Measurements from ENCODE around the gene CAMK1.

The CAMK1 gene

DNA sequence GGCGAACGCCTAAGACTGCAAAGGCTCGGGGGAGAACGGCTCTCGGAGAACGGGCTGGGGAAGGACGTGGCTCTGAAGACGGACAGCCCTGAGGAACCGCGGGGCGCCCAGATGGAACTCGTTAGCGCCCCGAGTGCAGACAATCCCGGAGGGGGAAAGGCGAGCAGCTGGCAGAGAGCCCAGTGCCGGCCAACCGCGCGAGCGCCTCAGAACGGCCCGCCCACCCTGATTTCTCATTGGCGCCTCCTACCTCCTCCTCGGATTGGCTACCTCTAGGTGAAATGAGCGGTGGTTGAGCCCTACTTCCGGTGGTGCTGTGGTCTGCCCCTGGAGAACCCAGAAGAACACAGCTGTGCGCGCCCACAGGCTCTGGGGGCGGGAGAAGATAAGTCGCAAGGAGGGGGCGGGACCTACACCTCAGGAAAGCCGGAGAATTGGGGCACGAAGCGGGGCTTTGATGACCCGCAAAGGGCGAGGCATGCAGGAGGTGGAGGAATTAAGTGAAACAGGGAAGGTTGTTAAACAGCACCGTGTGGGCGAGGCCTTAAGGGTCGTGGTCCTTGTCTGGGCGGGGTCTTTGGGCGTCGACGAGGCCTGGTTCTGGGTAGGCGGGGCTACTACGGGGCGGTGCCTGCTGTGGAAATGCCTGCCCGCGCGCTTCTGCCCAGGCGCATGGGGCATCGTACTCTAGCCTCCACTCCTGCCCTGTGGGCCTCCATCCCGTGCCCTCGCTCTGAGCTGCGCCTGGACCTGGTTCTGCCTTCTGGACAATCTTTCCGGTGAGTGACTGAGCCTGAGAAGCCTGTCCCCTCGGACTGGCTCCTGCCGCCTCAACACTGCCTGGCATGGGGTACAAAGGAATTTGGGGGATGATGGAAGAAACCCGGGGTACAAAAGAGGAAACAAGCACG is 19.8 kb downstream of the CAMK1 start, which contains the start of gene OGG1:
Gene OGG1 (plus strand): TSS at position 308 of the 911 bp plus-strand sequence. CDS start 335 bp downstream, at position 643.
- peak; percentile 98 to 99 for DNase-seq
- TF ChIP-seq POLR2A (IDR thresholded peaks at IDR 0.05; ENCODE audit: low read length) (peak; percentile 71), GATA1 (IDR thresholded peaks at IDR 0.05; ENCODE audit: low read depth, low read length) (no peak)

DNA sequence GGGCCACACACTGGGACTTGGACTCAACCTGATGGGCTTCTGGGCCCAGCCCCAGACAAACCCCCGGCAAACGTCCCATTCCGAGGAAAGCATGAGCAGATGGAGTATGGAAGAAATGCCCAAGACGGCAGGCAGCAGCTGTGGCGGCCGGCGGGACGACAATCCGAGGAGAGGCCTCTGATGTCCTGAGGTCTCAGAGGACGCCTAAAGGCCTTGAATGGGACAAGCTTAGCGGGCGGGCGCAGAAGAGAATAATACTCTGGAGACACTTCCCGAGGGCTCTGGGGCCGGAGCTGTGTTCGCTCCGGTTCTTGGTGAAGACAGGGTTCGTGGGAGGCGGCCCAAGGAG is 20.5 kb downstream of the CAMK1 start:
- DNase-seq, result no peak
- TF ChIP-seq GATA1 (IDR thresholded peaks at IDR 0.05; ENCODE audit: low read depth, low read length) (no peak), POLR2A (IDR thresholded peaks at IDR 0.05; ENCODE audit: low read length) (no peak)

DNA sequence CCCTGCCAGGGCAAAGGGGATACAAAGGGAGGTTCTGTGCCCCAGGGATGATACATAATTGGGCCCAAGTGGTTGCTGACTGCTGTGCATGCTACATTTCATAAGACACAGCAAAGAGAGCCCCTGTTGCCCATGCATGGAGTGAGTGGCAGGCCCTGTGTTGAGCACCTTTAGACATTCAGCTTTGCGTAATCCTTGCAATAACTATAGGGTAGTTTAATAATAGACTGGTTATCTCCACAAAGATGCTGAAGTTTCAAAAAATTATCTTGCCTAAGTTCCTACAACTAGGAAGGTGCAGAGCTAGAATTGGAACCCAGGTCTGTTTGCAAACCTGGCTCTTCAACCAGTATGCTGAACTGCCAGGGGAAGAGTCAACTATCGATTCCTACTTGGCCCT is 21.7 kb downstream of the CAMK1 start:
- DNase-seq, result no peak

DNA sequence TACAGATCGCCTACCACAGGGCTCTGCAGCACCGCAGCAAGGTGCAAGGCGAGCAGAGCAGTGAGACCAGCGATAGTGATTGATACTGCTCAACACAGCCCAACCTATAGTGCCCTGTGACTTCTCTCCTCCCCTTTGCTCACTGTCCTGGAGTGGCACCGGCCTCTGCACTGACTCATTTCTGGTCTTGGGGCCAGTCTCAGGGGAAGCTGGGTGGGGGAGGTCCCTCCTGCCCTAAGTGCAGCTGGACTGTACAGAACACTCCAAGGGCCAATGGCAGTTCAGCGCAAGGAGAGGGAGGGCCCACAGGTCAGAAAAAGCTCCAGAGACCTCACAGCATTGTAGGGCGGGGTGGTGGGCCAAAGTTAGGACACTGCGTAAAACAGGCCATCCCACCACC is 22.5 kb downstream of the CAMK1 start:
- DNase-seq, result no peak
- TF ChIP-seq POLR2A (IDR thresholded peaks at IDR 0.05; ENCODE audit: low read length) (no peak), GATA1 (IDR thresholded peaks at IDR 0.05; ENCODE audit: low read depth, low read length) (no peak)

More for the DNA sequence above, 21.7 kb downstream of the CAMK1 start:
- TF ChIP-seq POLR2A (IDR thresholded peaks at IDR 0.05; ENCODE audit: low read length) (no peak), GATA1 (IDR thresholded peaks at IDR 0.05; ENCODE audit: low read depth, low read length) (no peak)

DNA sequence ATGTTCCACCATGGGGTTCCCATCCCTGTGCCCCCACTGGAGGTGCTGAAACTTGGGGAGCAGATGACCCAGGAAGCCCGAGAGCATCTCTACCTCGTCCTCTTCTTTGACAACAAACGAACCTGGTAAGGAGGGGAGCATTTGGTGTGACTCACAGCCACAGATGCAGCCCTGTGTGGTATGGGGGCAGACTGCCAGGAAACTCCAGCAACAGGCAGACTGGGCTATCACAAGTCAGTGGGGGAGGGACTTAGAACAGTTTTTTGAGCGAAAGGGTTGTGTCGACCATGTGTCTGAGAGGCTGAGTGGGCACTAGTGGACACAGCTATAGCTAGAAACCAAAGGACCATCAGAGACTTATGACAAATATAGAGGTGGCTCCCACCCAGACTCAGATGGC is 23.4 kb downstream of the CAMK1 start:
- DNase-seq, result no peak
- TF ChIP-seq POLR2A (IDR thresholded peaks at IDR 0.05; ENCODE audit: low read length), result no peak
- TF ChIP-seq GATA1 (IDR thresholded peaks at IDR 0.05; ENCODE audit: low read depth, low read length), result no peak

DNA sequence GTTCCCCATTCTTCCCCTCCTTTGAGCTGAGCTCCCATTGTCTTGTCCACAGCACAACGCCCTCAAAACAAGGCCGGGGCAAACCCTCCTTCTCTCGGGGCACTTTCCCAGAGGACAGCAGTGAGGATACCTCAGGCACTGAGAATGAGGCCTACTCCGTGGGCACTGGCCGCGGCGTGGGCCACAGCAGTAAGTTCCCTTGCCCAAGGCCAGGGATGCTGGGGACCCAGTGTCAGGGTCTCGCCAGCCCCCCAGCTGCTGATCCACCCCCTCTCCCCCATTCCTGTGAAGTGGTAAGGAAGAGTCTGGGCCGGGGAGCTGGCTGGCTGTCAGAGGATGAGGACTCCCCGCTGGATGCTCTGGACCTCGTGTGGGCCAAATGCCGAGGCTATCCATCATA is 24.2 kb downstream of the CAMK1 start:
- TF ChIP-seq GATA1 (IDR thresholded peaks at IDR 0.05; ENCODE audit: low read depth, low read length) (no peak), POLR2A (IDR thresholded peaks at IDR 0.05; ENCODE audit: low read length) (no peak)
- no peak for DNase-seq

DNA sequence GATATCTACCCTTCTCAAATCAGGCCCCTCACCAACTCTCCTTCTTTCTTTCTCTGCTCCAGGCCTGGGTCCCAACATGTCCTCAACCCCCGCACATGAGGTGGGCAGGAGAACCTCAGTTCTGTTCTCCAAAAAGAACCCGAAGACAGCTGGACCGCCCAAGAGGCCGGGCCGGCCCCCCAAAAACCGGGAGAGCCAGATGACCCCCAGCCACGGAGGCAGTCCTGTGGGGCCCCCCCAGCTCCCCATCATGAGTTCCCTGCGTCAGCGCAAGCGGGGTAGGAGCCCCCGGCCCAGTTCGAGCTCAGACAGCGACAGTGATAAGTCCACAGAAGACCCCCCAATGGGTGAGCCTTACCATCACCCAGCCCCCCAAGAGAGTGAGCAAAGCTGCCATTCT is 25.6 kb downstream of the CAMK1 start:
- DNase-seq, result no peak
- TF ChIP-seq GATA1 (IDR thresholded peaks at IDR 0.05; ENCODE audit: low read depth, low read length), result no peak
- no peak for TF ChIP-seq POLR2A (IDR thresholded peaks at IDR 0.05; ENCODE audit: low read length)

DNA sequence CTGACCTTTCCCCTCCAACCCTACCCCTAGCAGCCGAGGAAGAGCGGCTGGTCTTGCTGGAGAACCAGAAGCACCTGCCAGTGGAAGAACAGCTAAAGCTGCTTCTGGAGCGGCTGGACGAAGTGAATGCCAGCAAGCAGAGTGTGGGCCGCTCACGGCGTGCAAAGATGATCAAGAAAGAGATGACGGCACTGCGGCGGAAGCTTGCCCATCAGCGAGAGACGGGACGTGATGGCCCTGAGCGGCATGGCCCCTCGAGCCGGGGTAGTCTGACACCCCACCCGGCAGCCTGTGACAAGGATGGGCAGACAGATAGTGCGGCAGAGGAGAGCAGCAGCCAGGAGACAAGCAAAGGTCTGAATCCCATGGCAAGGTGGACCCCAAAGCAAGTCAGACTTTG is 26.2 kb downstream of the CAMK1 start:
- DNase-seq, result no peak
- no peak for TF ChIP-seq GATA1 (IDR thresholded peaks at IDR 0.05; ENCODE audit: low read depth, low read length)
- no peak for TF ChIP-seq POLR2A (IDR thresholded peaks at IDR 0.05; ENCODE audit: low read length)

DNA sequence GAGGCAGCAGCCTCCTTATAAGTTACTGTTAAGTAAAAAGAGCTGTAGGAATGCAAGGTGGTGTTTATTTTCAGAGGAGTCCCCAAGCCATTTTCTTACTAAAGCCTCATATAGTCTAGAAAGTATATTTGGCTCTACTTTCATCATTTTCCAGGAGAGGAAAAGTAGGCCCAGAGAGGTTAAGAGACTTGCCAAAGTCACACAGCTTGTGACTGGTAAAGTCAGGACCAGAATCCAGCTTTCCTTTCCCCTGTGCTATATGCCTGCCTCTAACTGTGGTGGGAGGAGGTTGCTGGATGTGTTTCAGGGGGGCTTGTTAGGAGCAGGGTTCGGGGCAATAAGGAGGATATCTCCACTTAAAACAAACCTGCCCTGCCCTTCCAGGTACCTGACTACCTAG is 27.2 kb downstream of the CAMK1 start:
- no peak for TF ChIP-seq POLR2A (IDR thresholded peaks at IDR 0.05; ENCODE audit: low read length)
- TF ChIP-seq GATA1 (IDR thresholded peaks at IDR 0.05; ENCODE audit: low read depth, low read length), result no peak
- DNase-seq, result no peak

DNA sequence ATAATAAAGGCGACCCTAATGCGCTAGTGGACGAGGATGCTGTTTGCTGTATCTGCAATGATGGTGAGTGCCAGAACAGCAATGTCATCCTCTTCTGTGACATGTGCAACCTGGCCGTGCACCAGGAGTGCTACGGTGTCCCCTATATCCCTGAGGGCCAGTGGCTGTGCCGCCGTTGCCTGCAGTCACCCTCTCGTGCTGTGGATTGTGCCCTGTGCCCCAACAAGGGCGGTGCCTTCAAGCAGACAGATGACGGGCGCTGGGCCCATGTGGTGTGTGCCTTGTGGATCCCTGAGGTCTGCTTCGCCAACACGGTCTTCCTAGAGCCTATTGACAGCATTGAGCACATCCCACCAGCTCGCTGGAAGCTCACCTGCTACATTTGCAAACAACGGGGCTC is 30.6 kb downstream of the CAMK1 start:
- no peak for TF ChIP-seq GATA1 (IDR thresholded peaks at IDR 0.05; ENCODE audit: low read depth, low read length)
- TF ChIP-seq POLR2A (IDR thresholded peaks at IDR 0.05; ENCODE audit: low read length), result no peak
- no peak for DNase-seq

DNA sequence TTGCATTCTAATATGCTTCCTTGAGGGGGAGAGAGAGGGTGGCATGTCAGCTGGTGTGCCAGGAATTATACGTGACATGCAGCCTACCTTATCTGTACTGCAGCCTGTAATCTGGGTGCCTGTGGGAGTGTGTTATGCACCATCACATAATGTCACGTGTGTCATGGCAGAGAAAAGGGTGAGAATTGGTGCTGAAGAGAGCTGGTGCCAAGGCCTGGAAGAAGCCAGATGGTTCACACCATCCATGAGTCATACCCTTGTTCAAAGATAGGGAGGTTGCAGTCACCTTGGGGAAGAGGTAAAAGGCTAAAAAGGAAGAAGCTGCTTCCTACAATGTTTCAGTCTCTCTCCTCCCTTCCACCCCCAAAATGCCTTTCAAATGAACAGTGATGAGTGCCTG is 32.9 kb downstream of the CAMK1 start:
- peak; percentile 50 to 63 for DNase-seq
- TF ChIP-seq GATA1 (IDR thresholded peaks at IDR 0.05; ENCODE audit: low read depth, low read length) (no peak), POLR2A (IDR thresholded peaks at IDR 0.05; ENCODE audit: low read length) (no peak)

DNA sequence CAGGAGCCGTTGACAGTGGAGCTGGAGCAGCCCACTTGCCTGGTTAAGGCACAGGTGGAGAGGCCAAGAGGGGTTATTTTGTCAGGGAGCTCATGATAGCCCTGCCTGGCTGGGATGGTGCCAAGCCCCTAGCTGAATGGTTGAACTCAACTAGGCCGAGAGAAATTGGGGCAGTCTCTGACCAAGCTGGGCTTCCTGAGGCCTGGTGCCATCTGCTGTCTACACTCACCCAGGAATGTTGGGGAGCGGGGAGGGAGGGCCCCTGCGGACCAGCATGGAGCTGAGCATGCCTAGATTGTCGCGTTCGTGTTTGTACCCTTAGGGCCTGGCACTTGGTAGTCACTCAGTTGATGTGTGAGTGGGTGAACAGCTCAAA is 37.0 kb downstream of the CAMK1 start:
- TF ChIP-seq POLR2A (IDR thresholded peaks at IDR 0.05; ENCODE audit: low read length) (no peak), GATA1 (IDR thresholded peaks at IDR 0.05; ENCODE audit: low read depth, low read length) (no peak)
- peak; percentile 52 to 54 for DNase-seq

DNA sequence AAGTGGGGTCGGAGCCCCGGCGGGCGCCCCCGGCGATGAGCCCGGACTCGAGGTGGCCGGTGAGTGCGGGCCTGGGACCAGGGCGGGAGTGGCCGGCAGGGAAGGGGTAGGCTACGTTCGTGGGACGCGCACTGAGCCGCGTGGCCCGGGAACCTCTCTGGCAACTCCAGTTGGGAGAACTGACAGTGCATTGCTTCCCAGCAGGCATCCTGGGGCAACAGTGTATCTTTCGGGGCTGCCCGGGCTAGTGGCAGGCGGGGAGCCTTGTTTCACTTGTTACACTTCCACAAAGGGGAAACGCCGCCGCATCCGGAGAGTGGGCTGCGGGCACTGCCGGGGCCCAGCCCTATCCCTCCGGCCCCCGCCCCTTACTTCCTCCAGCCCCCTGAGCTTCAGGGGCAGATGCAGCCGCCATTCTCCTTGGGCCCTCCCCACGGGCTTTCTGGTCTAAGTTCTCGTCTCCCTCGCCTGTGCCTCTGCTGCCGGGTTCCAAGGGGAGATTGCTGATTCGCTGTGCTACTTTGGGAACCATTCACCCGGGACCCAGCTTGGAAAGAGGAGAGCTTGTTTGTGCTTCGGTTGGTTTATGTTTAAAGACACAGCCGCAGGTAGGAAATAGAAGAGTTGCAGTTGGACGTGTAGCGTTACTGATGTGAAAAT is 37.5 kb downstream of the CAMK1 start:
- DNase-seq, result peak; percentile 58 to 72
- TF ChIP-seq POLR2A (IDR thresholded peaks at IDR 0.05; ENCODE audit: low read length) (no peak), GATA1 (IDR thresholded peaks at IDR 0.05; ENCODE audit: low read depth, low read length) (no peak)

DNA sequence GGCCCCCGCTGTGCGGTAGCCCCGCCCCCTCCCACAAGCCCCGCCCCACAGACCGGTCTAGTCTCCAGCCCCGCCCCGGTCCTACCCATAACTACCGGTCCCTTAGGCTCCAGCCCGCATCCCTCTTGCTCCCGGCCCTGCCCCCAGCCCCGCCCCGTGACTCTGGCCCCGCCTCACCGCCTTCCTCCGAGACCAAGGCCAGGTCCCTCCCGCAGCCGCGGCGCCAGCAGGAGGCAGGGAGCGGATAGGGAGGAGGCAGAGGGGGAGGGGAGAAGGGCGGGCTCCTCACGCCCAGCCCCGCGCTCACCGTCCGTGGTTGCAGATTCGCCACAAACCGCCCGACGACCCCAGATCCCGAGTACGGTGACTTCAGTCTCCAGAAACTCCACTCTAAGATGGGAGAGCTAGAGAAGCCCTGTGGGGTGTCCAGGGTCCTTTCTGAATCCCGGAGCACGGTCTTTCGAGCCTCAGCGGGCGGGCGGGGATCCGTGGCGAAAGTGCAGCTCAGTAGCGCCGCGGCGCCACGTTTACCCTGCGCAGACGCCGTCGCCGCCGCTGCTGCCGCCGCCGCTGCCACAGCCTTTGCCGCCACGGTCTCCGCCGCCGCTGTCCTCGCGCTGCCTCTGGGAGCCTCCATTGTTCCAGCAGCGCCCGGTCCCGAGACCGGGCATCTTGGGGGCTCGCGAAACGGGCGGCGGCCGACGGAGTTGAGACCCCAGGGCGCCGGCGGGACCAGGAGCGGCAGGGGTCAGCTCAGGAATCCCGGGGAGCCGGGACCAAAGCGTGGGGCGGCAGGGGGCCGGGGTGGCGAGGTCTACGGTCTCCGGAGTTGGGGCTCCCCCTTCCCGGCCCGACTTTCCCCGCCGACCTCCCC is 38.3 kb downstream of the CAMK1 start, which contains the start of gene BRPF1:
Gene BRPF1 (plus strand): TSS at position 530 of the 874 bp plus-strand sequence. CDS start 2,406 bp downstream, outside the sequence.
- TF ChIP-seq POLR2A (IDR thresholded peaks at IDR 0.05; ENCODE audit: low read length), result peak; percentile 61
- TF ChIP-seq GATA1 (IDR thresholded peaks at IDR 0.05; ENCODE audit: low read depth, low read length), result no peak
- DNase-seq, result peak; percentile 100

All from erythroblast (primary cell).